T-cell (primary cell): Measurements from ENCODE around the gene HEPN1. TPM values are rescaled to one million over a fixed set of nuclear protein-coding genes. Genes with fewer than 3 reads are reported as not detected.

ENCODE experiments used
- ATAC-seq, 4 experiments: fragments of 200-7000 bp in 3 of 4; fragments of 150-1000 bp in 1 of 4; cut with Tn5 transposase; replicated peaks in 1 of 4; 1 replicate in 3 of 4; 2 replicates in 1 of 4; pipeline ENCODE4 v1.10.0; 2021; ENCODE audit warnings: moderate library complexity in 3 of 4, mild to moderate bottlenecking in 2 of 4, moderate number of reproducible peaks in 1 of 4
- CTCF ChIA-PET, 2 donors: fragments of 300-600 bp; sonication (Branson Sonifier 250); formaldehyde crosslinking; loops; one replicate each; lab custom pipeline; 2022; ENCODE audit warnings: antibody characterized with exemption in 2 of 2; lab: Charles Lee
- POLR2A ChIA-PET, 2 donors: fragments of 300-600 bp; sonication (Branson Sonifier 250); formaldehyde crosslinking; loops; one replicate each; lab custom pipeline; 2022; ENCODE audit warnings: antibody characterized with exemption in 2 of 2; lab: Charles Lee
- DNase-seq, 35 experiments: peaks; one replicate each; pipeline versions ENCODE4 v3.0.0 to v3.0.0-alpha.2; 2013 to 2023
- H3K27ac ChIP-seq: one replicate; pipeline ENCODE4 v1.5.1; 2013; ENCODE audit warnings: low read length
- H3K27me3 ChIP-seq, 2 experiments: replicated peaks in 1 of 2; 1 replicate in 1 of 2; 2 replicates in 1 of 2; pipeline versions ENCODE4 v1.6.1 to v1.7.0; 2013; ENCODE audit warnings: low read length in 1 of 2, mixed read lengths in 1 of 2; ENCODE audit not compliant: control insufficient read depth in 2 of 2, insufficient read depth in 2 of 2; ENCODE audit errors: extremely low read depth in 1 of 2
- H3K36me3 ChIP-seq, 2 donors: 1 replicate in 1 of 2; 2 replicates in 1 of 2; pipeline versions ENCODE4 v1.6.1 to v1.7.0; 2013; ENCODE audit warnings: low read length in 1 of 2; ENCODE audit not compliant: control insufficient read depth in 2 of 2, insufficient read depth in 1 of 2; ENCODE audit errors: extremely low read depth in 1 of 2
- H3K4me1 ChIP-seq, 2 experiments: 1 replicate in 1 of 2; 2 replicates in 1 of 2; pipeline versions ENCODE4 v1.6.1 to v1.7.0; 2013; ENCODE audit warnings: low read length in 2 of 2, mixed read lengths in 1 of 2; ENCODE audit not compliant: insufficient read depth in 2 of 2, control insufficient read depth in 1 of 2; ENCODE audit errors: extremely low read depth in 1 of 2
- H3K4me3 ChIP-seq, 2 donors: 1 replicate in 1 of 2; 2 replicates in 1 of 2; pipeline versions ENCODE4 v1.5.1 to v1.7.0; 2013; ENCODE audit warnings: mild to moderate bottlenecking in 2 of 2, low read length in 1 of 2, moderate library complexity in 1 of 2; ENCODE audit not compliant: control insufficient read depth in 1 of 2; ENCODE audit errors: extremely low read depth in 1 of 2
- H3K9me3 ChIP-seq: 2 replicates; pipeline ENCODE4 v1.7.0; 2013
- H3K27ac Mint-ChIP-seq, 2 donors: one replicate each; pipeline ENCODE4 v1.8.0; 2020 to 2021; ENCODE audit warnings: mild to moderate bottlenecking in 2 of 2, mixed read lengths in 2 of 2
- H3K27me3 Mint-ChIP-seq, 2 donors: one replicate each; pipeline ENCODE4 v1.8.0; 2021 to 2022; ENCODE audit warnings: mixed read lengths in 2 of 2
- H3K36me3 Mint-ChIP-seq: one replicate; pipeline ENCODE4 v1.8.0; 2021; ENCODE audit warnings: mixed read lengths
- H3K4me1 Mint-ChIP-seq, 3 donors: one replicate each; pipeline ENCODE4 v1.8.0; 2020 to 2022; ENCODE audit warnings: mixed read lengths in 3 of 3, mild to moderate bottlenecking in 1 of 3
- H3K4me3 Mint-ChIP-seq, 3 donors: one replicate each; pipeline ENCODE4 v1.8.0; 2020 to 2022; ENCODE audit warnings: mild to moderate bottlenecking in 3 of 3, mixed read lengths in 3 of 3, moderate library complexity in 3 of 3
- H3K9me3 Mint-ChIP-seq, 3 donors: one replicate each; pipeline ENCODE4 v1.8.0; 2020 to 2022; ENCODE audit warnings: mixed read lengths in 3 of 3
- WGBS: methylation state at CpG from one replicate; pipeline ENCODE4 v1.1.5; 2013; ENCODE audit warnings: missing lambda C conversion rate; ENCODE audit not compliant: insufficient coverage; 5-methylcytosine and 5-hydroxymethylcytosine counted together
- total RNA-seq, 35 experiments: library from RNA in 6 of 35; stranded (reverse) in 6 of 35; fragments of 120-200 nt in 1 of 35; gene quantifications; one replicate each; pipeline versions ENCODE4 v1.2.1 to v1.2.4 and lab custom pipeline; 2013 to 2026

HEPN1 gene
- total RNA-seq (not detected), total RNA-seq (lab: John Stamatoyannopoulos, UW) (0 reads per million in 29 experiments)
- not detected for total RNA-seq (2013)

GRCh38 chr11:124918950-124919349, at the start of gene HEPN1:
Gene HEPN1 (plus strand): TSS chr11:124919250.
- CTCF ChIA-PET = interaction anchor here in 1 of 2 donors (1.5 kb wide), 1 partner anchor 42 kb away, joined by 5 read pairs; no protein-coding TSS in a partner anchor
- no peak within 1 kb of the TSS for H3K27ac Mint-ChIP-seq

DNA sequence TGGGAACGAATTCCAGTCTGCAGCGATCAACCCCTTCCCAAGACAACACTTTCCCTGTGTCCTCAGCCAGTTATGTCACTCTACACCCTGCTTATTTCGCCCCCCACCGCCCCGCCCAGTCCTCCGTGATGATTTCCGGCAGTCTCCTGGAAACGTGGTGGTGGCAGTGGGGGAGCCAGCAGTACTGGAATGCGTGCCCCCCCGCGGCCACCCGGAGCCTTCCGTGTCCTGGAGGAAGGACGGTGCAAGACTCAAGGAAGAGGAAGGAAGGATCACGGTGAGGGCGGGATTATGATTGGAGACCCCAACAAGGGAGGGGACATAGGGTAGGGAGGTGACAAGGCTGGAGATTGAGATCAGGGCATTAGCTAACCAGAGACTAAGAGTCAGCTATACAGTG, 49.7 kb upstream of the HEPN1 start:
- Histone ChIP-seq H3K27me3 (peaks cover 19 to 87% of the 10 kb centered on the region in 2 experiments), H3K4me1 (peaks cover 0 to 39% of the 10 kb centered on the region in 2 experiments), H3K4me3 (peak overlapping the region in 1 of 2 donors; percentile 36), H3K9me3 (no peaks in the 10 kb centered on the region), H3K36me3 (no peaks in the 10 kb centered on the region), H3K27ac (no peak overlapping the region)
- 2% methylated on average over 6 of the region's 16 CpGs for WGBS
- DNase-seq = no peak
- Mint-ChIP-seq H3K4me1 (peaks cover 30 to 43% (median 40%) of the 10 kb centered on the region in 3 donors), H3K9me3 (no peaks in the 10 kb centered on the region), H3K27me3 (peaks cover 71 to 84% of the 10 kb centered on the region in 2 donors), H3K4me3 (peak overlapping the region in 2 of 3 donors; percentile 34 to 44), H3K36me3 (no peaks in the 10 kb centered on the region), H3K27ac (no peak overlapping the region)
- CTCF ChIA-PET = no interaction called here
- ATAC-seq = no peak
- POLR2A ChIA-PET = no interaction called here

More at GRCh38 chr11:124918950-124919349, at the start of gene HEPN1:
- no peak within 1 kb of the TSS for H3K4me3 ChIP-seq
- peaks cover 14 to 37% of the 10 kb centered on the region in 2 experiments for H3K4me1 ChIP-seq
- POLR2A ChIA-PET = no interaction called here
- ATAC-seq = no peak
- H3K27me3 ChIP-seq = peaks cover 0 to 7% of the 10 kb centered on the region in 2 experiments
- Mint-ChIP-seq H3K36me3 (no peaks in the 10 kb centered on the region), H3K4me3 (peak within 1 kb of the TSS in 1 of 3 donors; percentile 65), H3K4me1 (peaks cover 20 to 22% (median 22%) of the 10 kb centered on the region in 3 donors), H3K9me3 (no peaks in the 10 kb centered on the region), H3K27me3 (peaks cover 3 to 5% of the 10 kb centered on the region in 2 donors)
- DNase-seq = no peak
- WGBS = 92% methylated on average over 3 of the region's 3 CpGs
- no peaks in the 10 kb centered on the region for H3K36me3 ChIP-seq
- H3K9me3 ChIP-seq = no peaks in the 10 kb centered on the region
- H3K27ac ChIP-seq = no peak within 1 kb of the TSS

DNA sequence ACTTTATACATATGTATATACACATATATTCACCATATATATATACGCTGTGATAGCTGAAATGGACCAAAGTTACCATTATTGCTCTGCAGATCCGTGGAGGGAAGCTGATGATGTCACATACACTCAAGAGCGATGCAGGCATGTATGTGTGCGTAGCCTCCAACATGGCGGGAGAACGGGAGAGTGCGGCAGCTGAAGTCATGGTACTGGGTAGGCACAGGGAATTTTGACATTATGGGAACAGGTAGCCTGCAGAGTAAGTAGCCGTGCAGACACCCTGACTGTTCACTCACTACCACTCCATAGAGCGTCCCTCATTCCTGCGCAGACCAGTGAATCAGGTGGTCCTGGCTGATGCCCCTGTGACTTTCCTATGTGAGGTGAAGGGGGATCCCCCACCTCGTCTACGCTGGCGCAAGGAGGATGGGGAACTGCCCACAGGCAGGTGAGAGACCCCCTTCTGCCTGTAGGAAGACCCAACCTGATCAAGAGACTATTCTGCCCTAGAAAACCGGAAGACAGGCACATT, 49.1 kb upstream of the HEPN1 start:
- Mint-ChIP-seq H3K36me3 (no peaks in the 10 kb centered on the region), H3K27me3 (peaks cover 72 to 84% of the 10 kb centered on the region in 2 donors), H3K27ac (no peak overlapping the region), H3K4me3 (no peak overlapping the region), H3K4me1 (peaks cover 31 to 42% (median 38%) of the 10 kb centered on the region in 3 donors), H3K9me3 (no peaks in the 10 kb centered on the region)
- Histone ChIP-seq H3K27me3 (peaks cover 17 to 87% of the 10 kb centered on the region in 2 experiments), H3K27ac (no peak overlapping the region), H3K4me3 (no peak overlapping the region), H3K9me3 (no peaks in the 10 kb centered on the region), H3K4me1 (peaks cover 0 to 36% of the 10 kb centered on the region in 2 experiments), H3K36me3 (no peaks in the 10 kb centered on the region)
- ChIA-PET CTCF (no interaction called here), POLR2A (no interaction called here)
- ATAC-seq (no peak), DNase-seq (no peak)
- 75% methylated on average over 5 of the region's 14 CpGs for WGBS

DNA sequence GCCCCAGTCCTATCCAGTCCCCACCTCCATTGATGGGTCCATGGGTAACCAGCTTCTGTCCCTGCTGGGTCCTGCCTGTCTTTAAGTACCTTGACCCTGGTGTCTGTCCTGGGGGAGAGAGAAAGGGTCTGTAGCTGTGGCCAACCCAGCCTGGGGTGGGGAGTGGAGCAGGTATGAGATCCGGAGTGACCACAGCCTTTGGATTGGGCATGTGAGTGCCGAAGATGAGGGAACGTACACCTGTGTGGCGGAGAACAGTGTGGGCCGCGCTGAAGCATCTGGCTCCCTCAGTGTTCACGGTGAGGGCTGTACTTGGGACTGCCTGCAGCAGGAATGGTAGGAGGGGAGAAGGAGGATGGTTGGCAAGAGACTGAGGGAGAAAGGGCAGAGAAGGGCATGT, 48.6 kb upstream of the HEPN1 start:
- H3K4me3 Mint-ChIP-seq = no peak overlapping the region
- H3K4me1 Mint-ChIP-seq = peaks cover 36 to 41% (median 38%) of the 10 kb centered on the region in 3 donors
- Histone ChIP-seq H3K36me3 (no peaks in the 10 kb centered on the region), H3K4me3 (no peak overlapping the region), H3K4me1 (peaks cover 0 to 33% of the 10 kb centered on the region in 2 experiments), H3K27ac (no peak overlapping the region), H3K9me3 (no peaks in the 10 kb centered on the region), H3K27me3 (peaks cover 17 to 87% of the 10 kb centered on the region in 2 experiments)
- peaks cover 76 to 83% of the 10 kb centered on the region in 2 donors for H3K27me3 Mint-ChIP-seq
- ATAC-seq = no peak
- no peaks in the 10 kb centered on the region for H3K36me3 Mint-ChIP-seq
- WGBS = 68% methylated on average over 7 of the region's 7 CpGs
- POLR2A ChIA-PET = no interaction called here
- CTCF ChIA-PET = no interaction called here
- no peak overlapping the region for H3K27ac Mint-ChIP-seq
- H3K9me3 Mint-ChIP-seq = no peaks in the 10 kb centered on the region
- DNase-seq = no peak

GRCh38 chr11:124872280-124872679, 46.8 kb upstream of the HEPN1 start:
- H3K36me3 ChIP-seq = no peaks in the 10 kb centered on the region
- H3K27me3 ChIP-seq = peaks cover 13 to 81% of the 10 kb centered on the region in 2 experiments
- 44% methylated on average over 8 of the region's 8 CpGs for WGBS
- CTCF ChIA-PET = no interaction called here
- H3K4me3 Mint-ChIP-seq = no peak overlapping the region
- peaks cover 66 to 68% of the 10 kb centered on the region in 2 donors for H3K27me3 Mint-ChIP-seq
- no peak overlapping the region for H3K27ac Mint-ChIP-seq
- H3K4me1 Mint-ChIP-seq = peaks cover 34 to 39% (median 35%) of the 10 kb centered on the region in 3 donors
- POLR2A ChIA-PET = no interaction called here
- no peaks in the 10 kb centered on the region for H3K36me3 Mint-ChIP-seq
- H3K4me3 ChIP-seq = no peak overlapping the region
- H3K9me3 ChIP-seq = no peaks in the 10 kb centered on the region
- H3K9me3 Mint-ChIP-seq = no peaks in the 10 kb centered on the region
- ATAC-seq (no peak), DNase-seq (no peak)
- peaks cover 0 to 32% of the 10 kb centered on the region in 2 experiments for H3K4me1 ChIP-seq
- H3K27ac ChIP-seq = no peak overlapping the region

DNA sequence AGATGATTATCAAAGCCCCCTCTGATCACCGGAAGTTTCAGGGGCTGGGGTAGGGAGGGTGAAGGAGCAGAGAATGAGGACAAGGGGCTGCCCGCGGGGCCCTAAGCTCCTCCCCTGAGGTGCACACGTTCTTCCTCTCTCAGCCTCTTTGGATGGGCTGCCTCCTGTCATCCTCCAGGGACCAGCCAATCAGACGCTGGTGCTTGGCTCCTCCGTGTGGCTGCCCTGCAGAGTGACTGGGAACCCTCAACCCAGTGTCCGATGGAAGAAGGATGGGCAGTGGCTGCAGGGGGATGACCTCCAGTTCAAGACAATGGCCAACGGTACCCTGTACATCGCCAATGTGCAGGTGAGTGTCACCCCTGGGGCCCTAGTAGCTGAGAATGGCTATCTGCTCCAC, 46.3 kb upstream of the HEPN1 start:
- H3K9me3 ChIP-seq = no peaks in the 10 kb centered on the region
- H3K4me3 ChIP-seq = no peak overlapping the region
- no peaks in the 10 kb centered on the region for H3K36me3 ChIP-seq
- H3K27ac Mint-ChIP-seq = no peak overlapping the region
- H3K4me1 Mint-ChIP-seq = peaks cover 34 to 38% (median 37%) of the 10 kb centered on the region in 3 donors
- DNase-seq (no peak), ATAC-seq (no peak)
- peaks cover 61 to 64% of the 10 kb centered on the region in 2 donors for H3K27me3 Mint-ChIP-seq
- peaks cover 0 to 37% of the 10 kb centered on the region in 2 experiments for H3K4me1 ChIP-seq
- H3K4me3 Mint-ChIP-seq = no peak overlapping the region
- H3K27me3 ChIP-seq = peaks cover 13 to 81% of the 10 kb centered on the region in 2 experiments
- ChIA-PET CTCF (no interaction called here), POLR2A (no interaction called here)
- no peaks in the 10 kb centered on the region for H3K9me3 Mint-ChIP-seq
- no peak overlapping the region for H3K27ac ChIP-seq
- no peaks in the 10 kb centered on the region for H3K36me3 Mint-ChIP-seq
- 34% methylated on average over 7 of the region's 9 CpGs for WGBS
